ENCODE data around the gene TRIM71.
"Not testable (repeated sequence)": the region's sequence is repeated elsewhere in the genome, so short reads cannot be mapped to it uniquely, and the experiment has no call there.

Gene TRIM71

DNA sequence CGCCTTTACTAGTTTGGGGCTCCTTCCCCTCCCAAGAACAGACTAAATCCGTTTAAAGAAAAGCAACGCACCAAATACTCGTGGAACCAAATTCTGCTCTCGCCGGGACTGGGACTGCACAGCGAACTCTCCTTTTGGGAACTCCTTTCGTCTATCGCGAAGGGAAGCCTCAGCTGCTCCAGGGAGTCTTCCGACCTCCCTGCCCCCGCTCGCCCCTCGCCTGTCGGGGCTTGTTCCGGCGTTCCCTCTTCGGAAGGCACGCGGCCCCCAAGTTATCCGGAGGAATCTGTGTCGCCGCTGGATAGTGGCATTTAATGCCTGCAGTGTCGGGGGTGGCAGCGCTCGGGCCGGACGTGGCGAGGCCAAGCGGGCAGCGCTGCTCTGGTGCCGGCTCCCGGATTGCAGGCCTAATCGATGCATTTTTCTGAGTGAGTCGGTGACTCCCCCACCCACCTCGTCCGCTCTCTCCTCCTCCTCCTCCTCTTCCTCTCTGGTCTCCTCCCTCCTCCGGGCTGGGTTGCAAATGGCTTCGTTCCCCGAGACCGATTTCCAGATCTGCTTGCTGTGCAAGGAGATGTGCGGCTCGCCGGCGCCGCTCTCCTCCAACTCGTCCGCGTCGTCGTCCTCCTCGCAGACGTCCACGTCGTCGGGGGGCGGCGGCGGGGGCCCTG lies at the start of gene TRIM71:
Gene TRIM71 (plus strand): TSS at position 440 of the 671 bp plus-strand sequence. CDS start 84 bp downstream, at position 524.
- ATAC-seq (replicated peaks; ENCODE audit: extremely low read depth, poor library complexity, severe bottlenecking) = no peak
- no peaks in the 10 kb centered on the region for H3K36me3 Mint-ChIP-seq (ENCODE audit: insufficient read depth)
- peaks cover 43% of the 10 kb centered on the region for H3K27me3 Mint-ChIP-seq
- no peak within 1 kb of the TSS for H3K27ac Mint-ChIP-seq (ENCODE audit: low read depth)
- no peaks in the 10 kb centered on the region for H3K4me1 Mint-ChIP-seq
- H3K4me3 Mint-ChIP-seq = peak within 1 kb of the TSS; percentile 58
- DNase-seq (ENCODE audit: low spot score in 2 of 2) = no peak
- H3K9me3 Mint-ChIP-seq = no peaks in the 10 kb centered on the region

DNA sequence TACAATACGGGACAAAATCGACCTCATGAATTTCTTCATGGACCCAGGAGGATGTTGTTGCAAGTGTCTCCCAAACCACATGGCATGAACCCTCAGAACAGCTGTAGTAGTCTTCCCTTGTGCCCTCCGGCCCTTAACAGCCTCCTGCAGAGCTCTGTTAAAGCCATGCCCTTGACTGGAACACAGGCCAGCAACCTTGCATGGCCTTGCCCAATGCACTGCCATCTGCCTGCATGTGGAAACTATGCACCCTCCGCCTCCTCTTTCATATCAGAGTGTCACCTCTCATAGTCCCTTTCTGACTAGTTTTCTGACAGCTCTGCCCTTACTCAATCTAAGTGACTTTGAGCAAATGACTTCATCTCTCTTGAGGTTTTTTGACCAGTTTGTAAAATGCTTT lies 39.4 kb upstream of the TRIM71 start:
- ATAC-seq (replicated peaks; ENCODE audit: extremely low read depth, poor library complexity, severe bottlenecking) (no peak), DNase-seq (ENCODE audit: low spot score in 2 of 2) (no peak)
- Mint-ChIP-seq H3K27ac (ENCODE audit: low read depth) (no peak overlapping the region), H3K4me3 (no peak overlapping the region), H3K27me3 (peaks cover 7% of the 10 kb centered on the region), H3K9me3 (no peaks in the 10 kb centered on the region), H3K4me1 (peaks cover 5% of the 10 kb centered on the region), H3K36me3 (ENCODE audit: insufficient read depth) (peaks cover 2% of the 10 kb centered on the region)

DNA sequence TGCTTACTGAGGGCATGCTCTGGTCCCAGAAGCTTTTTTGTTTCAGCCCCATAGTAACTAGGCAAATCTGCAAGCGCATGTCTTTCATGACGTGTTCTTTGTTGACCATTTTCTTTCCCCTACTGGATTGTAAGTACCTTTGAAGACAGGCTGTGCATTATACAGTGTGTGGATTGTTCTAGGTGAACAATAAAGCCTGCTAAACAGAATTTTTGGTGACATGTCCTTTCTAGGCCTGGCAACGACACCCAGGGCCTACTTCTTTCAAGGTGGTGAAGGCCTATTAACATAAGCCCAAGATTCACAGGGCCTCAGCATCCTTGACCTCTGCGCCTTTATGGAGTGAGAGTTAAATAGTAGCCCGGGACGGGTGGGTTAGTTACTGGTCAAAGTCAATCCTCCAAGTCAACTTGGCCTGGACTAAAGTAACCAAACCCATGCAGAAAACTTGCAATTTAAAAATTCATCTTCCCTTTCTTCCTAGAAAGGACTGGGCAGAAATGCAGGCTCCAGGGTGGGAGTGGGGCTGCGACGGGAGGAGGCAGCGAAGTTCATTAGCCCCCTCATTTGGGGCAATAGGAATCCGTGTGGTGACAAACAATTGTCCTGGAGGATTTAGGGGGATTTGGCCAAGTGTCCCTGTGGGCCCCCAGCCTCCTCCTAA lies 37.6 kb upstream of the TRIM71 start:
- no peak for ATAC-seq (replicated peaks; ENCODE audit: extremely low read depth, poor library complexity, severe bottlenecking)
- H3K27ac Mint-ChIP-seq (ENCODE audit: low read depth) = no peak overlapping the region
- H3K36me3 Mint-ChIP-seq (ENCODE audit: insufficient read depth) = peaks cover 2% of the 10 kb centered on the region
- peaks cover 5% of the 10 kb centered on the region for H3K4me1 Mint-ChIP-seq
- no peak for DNase-seq (ENCODE audit: low spot score in 2 of 2)
- H3K4me3 Mint-ChIP-seq = peak overlapping the region; percentile 86
- H3K9me3 Mint-ChIP-seq = no peaks in the 10 kb centered on the region
- H3K27me3 Mint-ChIP-seq = peaks cover 7% of the 10 kb centered on the region

DNA sequence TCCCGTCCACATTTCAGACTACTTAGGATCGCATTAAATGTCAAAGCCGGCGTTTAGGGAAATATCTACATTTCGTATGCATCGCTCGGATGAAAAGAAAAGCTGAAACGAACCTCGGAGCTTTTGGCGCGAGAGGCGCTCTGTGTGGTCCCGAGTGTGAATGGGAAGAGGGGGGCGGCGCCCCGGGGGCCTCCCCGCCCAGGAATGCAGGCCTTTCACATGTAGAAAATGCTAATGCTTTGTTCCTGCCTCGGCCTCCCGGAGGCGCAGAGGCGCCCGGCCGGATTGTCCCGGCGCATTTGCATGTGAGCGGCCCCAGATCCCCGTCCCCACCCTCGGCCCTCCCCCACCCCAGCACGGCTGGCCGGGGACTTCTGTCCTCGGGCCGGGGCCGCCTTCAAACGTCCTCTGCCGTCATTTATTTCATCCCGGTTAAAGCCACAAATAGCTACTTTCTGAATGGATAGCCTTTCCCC lies 37.0 kb upstream of the TRIM71 start:
- DNase-seq (ENCODE audit: low spot score in 2 of 2) = no peak

DNA sequence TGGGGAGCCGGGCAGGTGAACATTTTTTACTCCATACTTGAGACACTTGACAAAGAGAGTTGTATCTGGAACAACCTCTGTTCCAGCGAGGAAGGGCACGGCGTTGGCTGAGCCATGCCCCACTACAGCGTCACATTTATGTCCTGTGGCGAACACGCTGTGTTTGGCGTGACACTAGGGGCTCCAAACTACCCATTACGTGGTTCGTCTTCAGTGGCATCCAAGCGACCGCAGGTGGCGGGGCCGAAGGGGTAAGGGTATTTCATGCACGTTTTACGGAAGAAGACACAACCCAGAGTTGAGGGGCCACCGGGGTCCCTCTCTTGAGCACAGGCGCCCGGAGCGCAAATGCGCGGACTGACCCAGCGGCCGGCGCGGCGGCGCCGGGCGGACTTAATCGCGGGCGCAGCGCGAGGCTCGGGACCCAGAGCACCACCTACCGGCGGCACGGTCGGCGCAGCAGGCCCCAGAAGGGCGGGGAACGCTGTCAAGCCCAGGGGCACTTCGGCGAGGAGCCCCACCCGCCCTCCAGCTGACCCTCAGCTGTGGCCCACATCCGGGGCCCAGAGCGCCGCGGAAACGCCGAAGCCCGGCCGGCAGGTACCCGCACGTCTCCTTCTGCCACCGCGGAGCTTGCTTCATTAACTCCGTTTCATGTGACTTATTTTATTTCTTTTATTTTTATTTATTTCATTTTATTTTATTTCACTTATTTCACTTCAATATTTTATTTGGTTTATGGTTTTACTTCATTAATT lies 36.4 kb upstream of the TRIM71 start:
- peak; percentile 82 for ATAC-seq (replicated peaks; ENCODE audit: extremely low read depth, poor library complexity, severe bottlenecking)

More for the DNA sequence above, 37.0 kb upstream of the TRIM71 start:
- Mint-ChIP-seq H3K4me3 (peak overlapping the region; percentile 86), H3K4me1 (peaks cover 5% of the 10 kb centered on the region), H3K27ac (ENCODE audit: low read depth) (no peak overlapping the region), H3K36me3 (ENCODE audit: insufficient read depth) (peaks cover 2% of the 10 kb centered on the region), H3K27me3 (peaks cover 7% of the 10 kb centered on the region), H3K9me3 (no peaks in the 10 kb centered on the region)
- peak; percentile 22 for ATAC-seq (replicated peaks; ENCODE audit: extremely low read depth, poor library complexity, severe bottlenecking)

DNA sequence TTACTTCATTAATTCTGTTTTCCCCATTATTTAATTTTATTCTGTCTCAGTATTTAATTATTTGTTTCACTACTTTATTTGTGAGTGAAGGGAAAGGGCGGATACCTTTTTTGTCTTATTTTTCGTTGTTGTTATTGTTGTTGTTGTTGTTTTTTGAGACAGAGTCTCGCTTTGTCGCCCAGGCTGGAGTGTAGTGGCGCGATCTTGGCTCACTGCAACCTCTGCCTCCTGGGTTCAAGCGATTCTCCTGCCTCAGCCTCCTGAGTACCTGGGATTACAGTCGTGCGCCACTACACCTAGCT lies 35.9 kb upstream of the TRIM71 start:
- not testable (repeated sequence) for DNase-seq (ENCODE audit: low spot score in 2 of 2); H3K4me1 Mint-ChIP-seq
- peak overlapping the region; percentile 86 for H3K4me3 Mint-ChIP-seq

More for the DNA sequence above, 36.4 kb upstream of the TRIM71 start:
- H3K4me1 Mint-ChIP-seq = peaks cover 5% of the 10 kb centered on the region
- peak overlapping the region; percentile 86 for H3K4me3 Mint-ChIP-seq
- no peak overlapping the region for H3K27ac Mint-ChIP-seq (ENCODE audit: low read depth)
- H3K27me3 Mint-ChIP-seq = peaks cover 7% of the 10 kb centered on the region
- H3K9me3 Mint-ChIP-seq = no peaks in the 10 kb centered on the region
- no peaks in the 10 kb centered on the region for H3K36me3 Mint-ChIP-seq (ENCODE audit: insufficient read depth)
- DNase-seq (ENCODE audit: low spot score in 2 of 2) = peak; percentile 21 to 51

DNA sequence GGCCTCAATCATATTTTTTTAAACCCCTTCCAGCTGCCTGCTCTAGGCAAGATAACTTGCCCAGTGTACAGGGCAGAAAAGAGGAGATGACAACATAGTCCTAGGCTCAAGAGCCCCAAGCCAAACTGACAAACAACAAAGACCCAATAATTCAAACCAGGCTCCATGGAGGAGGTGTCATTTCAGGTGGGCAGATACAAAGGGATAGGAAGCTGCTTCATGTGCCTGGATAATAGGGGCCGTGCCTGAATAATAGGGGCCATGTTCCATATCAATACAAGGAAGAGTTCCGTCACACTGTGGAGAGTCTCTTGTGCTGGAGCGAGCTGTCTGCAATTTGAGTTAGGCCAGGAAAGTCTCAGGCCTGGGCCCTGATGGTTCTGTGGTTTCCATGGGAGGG lies 35.4 kb upstream of the TRIM71 start:
- no peak overlapping the region for H3K27ac Mint-ChIP-seq (ENCODE audit: low read depth)
- H3K4me3 Mint-ChIP-seq = peak overlapping the region; percentile 86
- no peaks in the 10 kb centered on the region for H3K36me3 Mint-ChIP-seq (ENCODE audit: insufficient read depth)
- H3K9me3 Mint-ChIP-seq = no peaks in the 10 kb centered on the region
- H3K27me3 Mint-ChIP-seq = peaks cover 7% of the 10 kb centered on the region
- peaks cover 5% of the 10 kb centered on the region for H3K4me1 Mint-ChIP-seq
- no peak for ATAC-seq (replicated peaks; ENCODE audit: extremely low read depth, poor library complexity, severe bottlenecking)
- no peak for DNase-seq (ENCODE audit: low spot score in 2 of 2)

More for the DNA sequence above, 35.9 kb upstream of the TRIM71 start:
- not testable (repeated sequence) for H3K27ac Mint-ChIP-seq (ENCODE audit: low read depth); H3K9me3 Mint-ChIP-seq; ATAC-seq (replicated peaks; ENCODE audit: extremely low read depth, poor library complexity, severe bottlenecking); H3K36me3 Mint-ChIP-seq (ENCODE audit: insufficient read depth); H3K27me3 Mint-ChIP-seq

DNA sequence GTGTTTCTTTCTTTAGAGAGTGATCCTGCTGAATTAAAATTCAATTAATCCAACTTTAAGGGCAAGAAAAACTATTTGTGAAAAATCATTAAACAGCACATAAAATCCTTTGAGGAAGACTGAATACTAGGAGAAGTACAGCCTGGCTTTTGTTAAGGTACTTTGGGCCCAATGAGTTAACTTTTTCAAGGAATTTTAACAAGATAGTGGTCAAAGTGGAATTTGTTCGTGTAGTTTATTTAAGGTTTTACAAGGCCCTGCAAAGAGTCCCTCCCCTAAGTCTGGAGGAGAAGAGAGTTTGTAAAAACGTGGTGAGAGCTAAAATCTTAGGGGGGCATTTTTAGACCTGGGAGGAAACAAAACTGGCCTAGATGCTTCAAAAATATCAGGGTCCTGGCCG lies 26.0 kb upstream of the TRIM71 start:
- no peaks in the 10 kb centered on the region for H3K36me3 Mint-ChIP-seq (ENCODE audit: insufficient read depth)
- peaks cover 7% of the 10 kb centered on the region for H3K4me1 Mint-ChIP-seq
- H3K27ac Mint-ChIP-seq (ENCODE audit: low read depth) = no peak overlapping the region
- H3K27me3 Mint-ChIP-seq = peaks cover 13% of the 10 kb centered on the region
- ATAC-seq (replicated peaks; ENCODE audit: extremely low read depth, poor library complexity, severe bottlenecking) (no peak), DNase-seq (ENCODE audit: low spot score in 2 of 2) (no peak)
- no peaks in the 10 kb centered on the region for H3K9me3 Mint-ChIP-seq
- H3K4me3 Mint-ChIP-seq = no peak overlapping the region

DNA sequence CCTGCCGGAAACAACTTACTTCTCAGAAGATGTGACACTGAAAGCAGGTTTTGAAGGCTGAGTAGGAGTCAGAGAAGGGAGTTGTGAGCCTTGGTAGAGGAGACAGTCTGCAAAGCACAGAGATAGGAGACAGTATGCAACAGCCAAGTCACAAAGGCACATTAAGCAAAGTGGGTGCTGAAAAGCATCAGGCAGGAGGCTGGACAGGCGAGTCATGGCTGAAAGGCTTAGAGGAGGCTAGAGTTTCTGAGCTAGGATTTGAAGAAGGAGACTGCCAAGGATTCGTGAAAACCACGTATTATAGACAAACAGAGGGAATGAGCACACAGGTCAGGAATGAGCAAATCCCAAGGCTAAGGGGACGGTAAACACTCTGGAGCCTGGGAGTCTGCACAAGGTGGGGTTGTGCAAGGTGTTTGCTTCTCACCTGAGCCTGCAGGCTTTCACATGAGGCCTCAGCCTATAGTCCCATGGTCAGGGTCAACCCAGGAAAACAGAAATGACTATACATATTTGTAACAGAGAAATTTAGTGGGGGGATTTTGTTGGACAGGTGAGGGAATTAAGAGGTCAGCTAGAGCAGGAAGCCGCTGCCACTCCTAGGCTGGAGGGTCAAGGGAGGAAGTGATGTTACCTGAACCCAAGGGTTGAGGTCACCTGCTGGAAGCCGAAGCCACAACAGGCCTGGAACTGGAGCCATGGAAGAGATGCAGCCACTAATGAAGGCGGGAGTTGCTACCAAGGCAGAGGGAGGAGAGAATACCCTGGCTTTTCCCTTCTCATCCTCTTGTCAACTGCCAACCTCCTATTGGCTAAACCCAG lies 23.1 kb upstream of the TRIM71 start:
- no peaks in the 10 kb centered on the region for H3K9me3 Mint-ChIP-seq
- H3K36me3 Mint-ChIP-seq (ENCODE audit: insufficient read depth) = no peaks in the 10 kb centered on the region
- DNase-seq (ENCODE audit: low spot score in 2 of 2) (no peak), ATAC-seq (replicated peaks; ENCODE audit: extremely low read depth, poor library complexity, severe bottlenecking) (no peak)
- no peak overlapping the region for H3K4me3 Mint-ChIP-seq
- peaks cover 19% of the 10 kb centered on the region for H3K27me3 Mint-ChIP-seq
- H3K27ac Mint-ChIP-seq (ENCODE audit: low read depth) = no peak overlapping the region
- H3K4me1 Mint-ChIP-seq = peaks cover 7% of the 10 kb centered on the region

DNA sequence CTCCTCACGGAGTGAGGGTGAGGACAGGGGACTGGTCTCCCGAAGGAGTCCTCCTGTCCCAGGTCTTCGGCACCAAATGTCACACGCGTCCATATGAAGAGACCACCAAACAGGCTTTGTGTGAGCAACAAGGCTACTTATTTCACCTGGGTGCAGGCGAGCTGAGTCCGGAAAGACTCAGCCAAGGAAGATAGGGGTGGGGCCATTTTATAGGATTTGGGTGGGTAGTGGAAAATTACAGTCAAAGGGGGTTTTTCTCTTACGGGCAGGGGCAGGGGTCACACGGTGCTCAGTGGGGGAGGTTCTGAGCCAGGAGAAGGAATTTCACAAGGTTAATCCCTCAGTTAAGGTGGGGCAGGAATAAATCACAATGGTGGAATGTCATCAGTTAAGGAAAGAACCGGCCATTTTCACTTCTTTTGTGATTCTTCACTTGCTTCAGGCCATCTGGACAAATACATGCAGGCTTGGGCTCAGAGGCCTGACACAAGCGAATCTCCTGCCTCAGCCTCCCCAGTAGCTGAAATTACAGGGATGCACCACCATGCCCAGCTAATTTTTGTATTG lies 21.3 kb upstream of the TRIM71 start:
- H3K4me1 Mint-ChIP-seq; H3K4me3 Mint-ChIP-seq; DNase-seq (ENCODE audit: low spot score in 2 of 2); H3K9me3 Mint-ChIP-seq; H3K27ac Mint-ChIP-seq (ENCODE audit: low read depth); ATAC-seq (replicated peaks; ENCODE audit: extremely low read depth, poor library complexity, severe bottlenecking); H3K36me3 Mint-ChIP-seq (ENCODE audit: insufficient read depth): not testable (repeated sequence)
- H3K27me3 Mint-ChIP-seq = peaks cover 19% of the 10 kb centered on the region

DNA sequence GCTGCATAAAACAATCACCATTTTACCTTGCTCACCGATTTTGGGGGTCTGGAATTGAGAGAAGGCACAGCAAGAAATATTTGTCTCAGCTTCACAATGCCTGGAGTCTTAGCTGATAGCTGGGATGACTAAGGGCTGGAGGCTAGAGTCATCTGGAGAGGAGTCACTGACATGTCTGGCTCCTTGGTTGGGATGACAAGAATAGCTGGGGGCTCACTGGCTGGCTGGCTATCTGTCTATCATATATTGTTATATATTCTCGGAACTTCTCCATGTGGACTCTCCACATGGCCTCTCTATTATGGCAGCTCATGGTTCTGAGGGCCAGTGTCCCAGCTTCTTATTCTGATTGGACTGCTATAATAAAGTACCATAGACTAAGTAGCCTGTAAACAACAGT lies 20.0 kb upstream of the TRIM71 start:
- ATAC-seq (replicated peaks; ENCODE audit: extremely low read depth, poor library complexity, severe bottlenecking) (no peak), DNase-seq (ENCODE audit: low spot score in 2 of 2) (no peak)
- no peaks in the 10 kb centered on the region for H3K36me3 Mint-ChIP-seq (ENCODE audit: insufficient read depth)
- H3K4me1 Mint-ChIP-seq = peaks cover 7% of the 10 kb centered on the region
- H3K27me3 Mint-ChIP-seq = peaks cover 20% of the 10 kb centered on the region
- H3K9me3 Mint-ChIP-seq = no peaks in the 10 kb centered on the region
- no peak overlapping the region for H3K4me3 Mint-ChIP-seq
- no peak overlapping the region for H3K27ac Mint-ChIP-seq (ENCODE audit: low read depth)

DNA sequence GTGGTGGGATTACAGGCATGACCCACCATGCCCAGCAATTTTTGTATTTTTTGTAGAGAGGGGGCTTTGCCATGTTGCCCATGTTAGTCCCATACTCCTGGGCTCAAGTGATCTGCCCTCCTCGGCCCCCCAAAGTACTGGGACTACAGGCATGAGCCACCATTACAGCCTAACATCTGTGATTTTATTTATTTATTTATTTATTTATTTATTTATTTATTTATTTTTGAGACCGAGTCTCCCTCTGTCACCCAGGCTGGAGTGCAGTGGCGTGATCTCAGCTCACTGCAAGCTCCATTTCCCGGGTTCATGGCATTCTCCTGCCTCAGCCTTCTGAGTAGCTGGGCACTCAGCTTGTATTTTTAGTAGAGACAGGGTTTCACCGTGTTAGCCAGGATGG lies 16.4 kb upstream of the TRIM71 start:
- H3K27ac Mint-ChIP-seq (ENCODE audit: low read depth); H3K4me3 Mint-ChIP-seq; H3K9me3 Mint-ChIP-seq; ATAC-seq (replicated peaks; ENCODE audit: extremely low read depth, poor library complexity, severe bottlenecking); H3K4me1 Mint-ChIP-seq; DNase-seq (ENCODE audit: low spot score in 2 of 2); H3K36me3 Mint-ChIP-seq (ENCODE audit: insufficient read depth): not testable (repeated sequence)
- H3K27me3 Mint-ChIP-seq = peaks cover 37% of the 10 kb centered on the region
